Measurements from ENCODE around the gene RANBP1. TPM values are rescaled to one million over a fixed set of nuclear protein-coding genes. Genes with fewer than 3 reads are reported as not detected.

The RANBP1 gene
- total RNA-seq, 2 donors from 2014 or later, result 71.2 to 266 TPM

- no peak overlapping the region for H3K27ac ChIP-seq
- H3K9me3 ChIP-seq, result no peaks in the 10 kb centered on the region
- DNase-seq, result no peak
- intact Hi-C loops (cut with DNase I), result no loop called here
- no peak overlapping the region for H3K4me3 ChIP-seq
- H3K4me1 ChIP-seq, result peaks cover 10% of the 10 kb centered on the region
- no peaks in the 10 kb centered on the region for H3K27me3 ChIP-seq
- H3K9ac ChIP-seq (ENCODE audit: low read depth in 2 of 2, low read length in 2 of 2), result no peak overlapping the region
- TF ChIP-seq, protein P1, sequence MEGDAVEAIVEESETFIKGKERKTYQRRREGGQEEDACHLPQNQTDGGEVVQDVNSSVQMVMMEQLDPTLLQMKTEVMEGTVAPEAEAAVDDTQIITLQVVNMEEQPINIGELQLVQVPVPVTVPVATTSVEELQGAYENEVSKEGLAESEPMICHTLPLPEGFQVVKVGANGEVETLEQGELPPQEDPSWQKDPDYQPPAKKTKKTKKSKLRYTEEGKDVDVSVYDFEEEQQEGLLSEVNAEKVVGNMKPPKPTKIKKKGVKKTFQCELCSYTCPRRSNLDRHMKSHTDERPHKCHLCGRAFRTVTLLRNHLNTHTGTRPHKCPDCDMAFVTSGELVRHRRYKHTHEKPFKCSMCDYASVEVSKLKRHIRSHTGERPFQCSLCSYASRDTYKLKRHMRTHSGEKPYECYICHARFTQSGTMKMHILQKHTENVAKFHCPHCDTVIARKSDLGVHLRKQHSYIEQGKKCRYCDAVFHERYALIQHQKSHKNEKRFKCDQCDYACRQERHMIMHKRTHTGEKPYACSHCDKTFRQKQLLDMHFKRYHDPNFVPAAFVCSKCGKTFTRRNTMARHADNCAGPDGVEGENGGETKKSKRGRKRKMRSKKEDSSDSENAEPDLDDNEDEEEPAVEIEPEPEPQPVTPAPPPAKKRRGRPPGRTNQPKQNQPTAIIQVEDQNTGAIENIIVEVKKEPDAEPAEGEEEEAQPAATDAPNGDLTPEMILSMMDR (IDR thresholded peaks at IDR 0.05), result no peak
- no peaks in the 10 kb centered on the region for H3K36me3 ChIP-seq
Observed at GRCh38 chr22:20137113-20137512, 21.2 kb downstream of the RANBP1 start.

- Histone ChIP-seq H3K36me3 (no peaks in the 10 kb centered on the region), H3K27ac (no peak overlapping the region)
Observed at GRCh38 chr22:20137671-20138416, 21.9 kb downstream of the RANBP1 start.

DNA sequence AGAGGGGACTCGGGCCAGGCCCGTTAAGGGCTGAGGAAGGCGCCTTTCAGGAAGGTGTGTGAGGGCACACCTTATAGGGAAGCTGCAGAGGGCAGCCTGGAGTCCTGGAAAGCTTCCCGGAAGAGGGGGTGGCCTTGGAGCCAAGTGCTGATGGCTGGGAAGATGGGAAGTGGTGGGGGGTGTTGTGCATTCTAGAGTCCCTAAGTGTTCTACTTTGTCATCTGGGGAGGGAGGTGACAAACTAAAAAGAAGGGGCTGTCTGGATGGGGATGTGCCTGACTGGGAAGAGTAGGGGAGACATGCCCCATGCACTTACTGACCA lies 22.5 kb downstream of the RANBP1 start:
- H3K36me3 ChIP-seq, result no peaks in the 10 kb centered on the region
- no peak overlapping the region for H3K9ac ChIP-seq (ENCODE audit: low read depth in 2 of 2, low read length in 2 of 2)
- H3K4me1 ChIP-seq, result no peaks in the 10 kb centered on the region
- intact Hi-C loops (cut with DNase I), result no loop called here
- no peak for DNase-seq
- H3K9me3 ChIP-seq, result no peaks in the 10 kb centered on the region
- H3K27me3 ChIP-seq, result no peaks in the 10 kb centered on the region
- no peak overlapping the region for H3K4me3 ChIP-seq
- no peak overlapping the region for H3K27ac ChIP-seq
- TF ChIP-seq, protein P1 (IDR thresholded peaks at IDR 0.05), result no peak

More at GRCh38 chr22:20137671-20138416, 21.9 kb downstream of the RANBP1 start:
- Histone ChIP-seq H3K27me3 (no peaks in the 10 kb centered on the region), H3K9me3 (no peaks in the 10 kb centered on the region), H3K4me3 (no peak overlapping the region), H3K9ac (ENCODE audit: low read depth in 2 of 2, low read length in 2 of 2) (no peak overlapping the region), H3K4me1 (peaks cover 2% of the 10 kb centered on the region)
- TF ChIP-seq, protein P1 (IDR thresholded peaks at IDR 0.05), result no peak
- intact Hi-C loops (cut with DNase I), result no loop called here
- DNase-seq, result no peak

DNA sequence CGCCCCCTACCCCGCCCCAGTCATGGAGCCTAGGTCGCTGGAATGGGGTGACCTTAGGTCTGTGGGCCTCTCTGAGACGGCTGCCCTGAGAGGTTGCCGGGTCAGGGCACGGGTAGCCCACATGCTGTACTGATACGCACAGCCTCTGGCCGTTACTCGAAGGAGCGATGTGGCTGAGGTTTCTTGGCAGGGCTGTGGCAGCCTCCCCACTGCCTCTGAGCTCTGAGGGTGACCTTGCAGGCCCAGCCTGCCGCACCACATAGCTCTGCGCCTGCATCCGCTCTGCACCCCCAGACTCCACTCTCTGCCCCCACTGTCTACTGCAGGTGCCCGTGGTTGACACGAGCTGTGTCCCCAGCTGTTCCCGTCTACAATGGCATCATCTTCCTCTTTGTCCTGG lies 23.0 kb downstream of the RANBP1 start:
- Histone ChIP-seq H3K27me3 (no peaks in the 10 kb centered on the region), H3K9ac (ENCODE audit: low read depth in 2 of 2, low read length in 2 of 2) (no peak overlapping the region), H3K4me3 (no peak overlapping the region), H3K27ac (no peak overlapping the region), H3K36me3 (no peaks in the 10 kb centered on the region), H3K4me1 (no peaks in the 10 kb centered on the region), H3K9me3 (no peaks in the 10 kb centered on the region)
- TF ChIP-seq, protein P1 (IDR thresholded peaks at IDR 0.05), result no peak
- intact Hi-C loops (cut with DNase I), result no loop called here
- DNase-seq, result no peak

DNA sequence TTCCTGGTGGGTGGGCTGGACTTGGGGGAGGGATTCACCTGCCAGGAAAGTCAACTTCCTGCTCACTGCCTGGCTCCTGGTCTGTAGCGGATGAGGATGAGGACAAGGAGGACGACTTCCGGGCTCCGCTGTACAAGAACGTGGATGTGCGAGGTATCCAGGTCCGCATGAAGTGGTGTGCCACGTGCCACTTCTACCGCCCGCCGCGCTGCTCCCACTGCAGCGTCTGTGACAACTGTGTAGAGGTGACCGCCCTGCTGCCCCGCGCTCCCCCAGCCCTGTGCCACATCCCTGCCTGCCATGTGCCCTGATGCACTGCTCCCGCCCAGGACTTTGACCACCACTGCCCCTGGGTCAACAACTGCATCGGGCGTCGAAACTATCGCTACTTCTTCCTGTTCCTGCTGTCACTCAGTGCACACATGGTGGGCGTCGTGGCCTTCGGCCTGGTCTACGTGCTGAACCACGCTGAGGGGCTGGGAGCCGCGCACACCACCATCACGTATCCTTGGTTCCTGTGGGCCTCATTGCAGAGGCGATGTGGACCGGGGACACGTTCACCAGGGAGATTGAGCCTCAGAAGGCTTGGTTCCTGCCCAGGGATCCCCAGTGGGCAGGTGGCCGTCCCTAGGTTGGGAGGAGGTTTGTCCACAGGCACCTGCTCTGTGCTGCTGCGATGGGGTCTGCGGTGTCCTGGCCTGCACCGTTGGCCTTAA lies 23.6 kb downstream of the RANBP1 start:
- TF ChIP-seq, protein P1 (IDR thresholded peaks at IDR 0.05), result no peak
- no peak overlapping the region for H3K9ac ChIP-seq (ENCODE audit: low read depth in 2 of 2, low read length in 2 of 2)
- DNase-seq, result no peak
- no peaks in the 10 kb centered on the region for H3K9me3 ChIP-seq
- no peaks in the 10 kb centered on the region for H3K27me3 ChIP-seq
- intact Hi-C loops (cut with DNase I), result no loop called here
- H3K4me1 ChIP-seq, result no peaks in the 10 kb centered on the region
- H3K4me3 ChIP-seq, result no peak overlapping the region
- no peaks in the 10 kb centered on the region for H3K36me3 ChIP-seq
- no peak overlapping the region for H3K27ac ChIP-seq
